Neuron (in vitro differentiated cells): ENCODE data around the gene MCC.
"Not testable (repeated sequence)": the region's sequence is repeated elsewhere in the genome, so short reads cannot be mapped to it uniquely, and the experiment has no call there.

ENCODE experiments used
- H2AFZ ChIP-seq: one replicate; pipeline ENCODE4 v1.6.1; 2013; ENCODE audit warnings: low read depth, mild to moderate bottlenecking, inconsistent platforms, low read length, moderate library complexity
- H3K27me3 ChIP-seq: one replicate; pipeline ENCODE4 v1.6.1; 2013; ENCODE audit warnings: low read length; ENCODE audit not compliant: insufficient read depth
- H3K36me3 ChIP-seq: one replicate; pipeline ENCODE4 v1.6.1; 2013; ENCODE audit warnings: low read length; ENCODE audit not compliant: insufficient read depth
- H3K4me1 ChIP-seq: one replicate; pipeline ENCODE4 v1.6.1; 2013; ENCODE audit warnings: low read length; ENCODE audit not compliant: insufficient read depth
- H3K4me3 ChIP-seq: 2 replicates; pipeline ENCODE4 v1.5.1; 2013; ENCODE audit warnings: mild to moderate bottlenecking, low read length, moderate library complexity
- H3K9me3 ChIP-seq: one replicate; pipeline ENCODE4 v1.6.1; 2013; ENCODE audit warnings: low read length

Gene MCC

DNA sequence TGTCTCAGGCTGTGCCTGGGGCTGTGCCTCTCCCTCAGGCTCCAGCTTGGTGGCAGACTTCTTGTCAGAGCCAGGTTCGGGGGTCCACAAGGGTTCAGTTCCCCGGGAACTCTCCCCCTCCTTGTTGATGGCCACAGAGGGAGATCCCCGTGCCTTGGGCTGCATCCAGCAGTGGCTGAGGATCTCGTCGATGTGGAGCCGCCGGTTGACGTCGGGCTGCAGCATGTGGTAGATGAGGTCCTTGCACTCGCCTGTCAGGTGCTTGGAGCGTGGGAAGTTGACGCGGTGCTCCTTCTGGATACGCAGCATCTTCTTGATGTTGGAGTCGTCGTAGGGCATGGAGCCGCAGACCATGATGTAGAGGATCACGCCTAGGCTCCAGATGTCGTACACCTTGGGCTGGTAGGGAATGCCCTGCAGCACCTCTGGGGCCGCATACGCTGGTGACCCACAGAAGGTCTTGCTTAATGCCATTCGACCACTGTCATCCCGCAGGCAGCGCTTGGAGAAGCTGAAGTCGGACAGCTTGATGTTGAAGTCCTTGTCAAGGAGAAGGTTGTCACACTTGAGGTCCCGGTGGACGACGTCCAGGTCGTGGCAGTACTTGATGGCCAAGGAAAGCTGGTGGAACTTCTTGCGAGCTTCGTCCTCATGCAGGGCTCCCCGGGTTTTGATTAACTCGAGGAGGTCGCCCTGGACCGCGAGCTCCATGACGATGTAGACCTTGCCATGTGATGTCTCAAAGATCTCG lies 54.2 kb downstream of the MCC start:
- Histone ChIP-seq H3K36me3 (no peaks in the 10 kb centered on the region), H2AFZ (no peak overlapping the region), H3K27me3 (no peaks in the 10 kb centered on the region), H3K4me3 (no peak overlapping the region), H3K4me1 (no peaks in the 10 kb centered on the region), H3K9me3 (peaks cover 3% of the 10 kb centered on the region)

DNA sequence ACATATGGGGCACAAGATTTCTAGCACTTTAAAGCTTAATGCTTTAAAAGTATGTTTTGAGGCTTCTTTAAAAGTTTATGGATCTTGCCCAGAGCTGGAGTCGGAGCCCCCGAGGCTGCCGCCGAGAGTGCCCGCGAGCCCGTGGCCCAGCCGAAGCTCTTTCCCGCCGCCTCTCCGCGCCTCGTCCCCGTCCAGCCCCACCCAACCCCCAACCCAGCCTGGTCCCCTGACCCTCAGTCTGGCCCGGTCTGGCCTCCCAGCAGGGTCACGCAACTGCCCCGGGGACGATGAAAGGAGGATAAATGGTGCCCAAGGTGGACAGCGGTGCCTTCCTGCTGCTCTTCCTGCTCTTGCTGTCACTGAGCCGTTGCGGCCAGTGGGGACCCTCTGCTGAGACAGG lies 55.2 kb downstream of the MCC start:
- H3K27me3 ChIP-seq: no peaks in the 10 kb centered on the region
- no peaks in the 10 kb centered on the region for H3K36me3 ChIP-seq
- no peak overlapping the region for H2AFZ ChIP-seq
- H3K4me1 ChIP-seq: no peaks in the 10 kb centered on the region
- H3K4me3 ChIP-seq: no peak overlapping the region
- H3K9me3 ChIP-seq: peaks cover 3% of the 10 kb centered on the region

DNA sequence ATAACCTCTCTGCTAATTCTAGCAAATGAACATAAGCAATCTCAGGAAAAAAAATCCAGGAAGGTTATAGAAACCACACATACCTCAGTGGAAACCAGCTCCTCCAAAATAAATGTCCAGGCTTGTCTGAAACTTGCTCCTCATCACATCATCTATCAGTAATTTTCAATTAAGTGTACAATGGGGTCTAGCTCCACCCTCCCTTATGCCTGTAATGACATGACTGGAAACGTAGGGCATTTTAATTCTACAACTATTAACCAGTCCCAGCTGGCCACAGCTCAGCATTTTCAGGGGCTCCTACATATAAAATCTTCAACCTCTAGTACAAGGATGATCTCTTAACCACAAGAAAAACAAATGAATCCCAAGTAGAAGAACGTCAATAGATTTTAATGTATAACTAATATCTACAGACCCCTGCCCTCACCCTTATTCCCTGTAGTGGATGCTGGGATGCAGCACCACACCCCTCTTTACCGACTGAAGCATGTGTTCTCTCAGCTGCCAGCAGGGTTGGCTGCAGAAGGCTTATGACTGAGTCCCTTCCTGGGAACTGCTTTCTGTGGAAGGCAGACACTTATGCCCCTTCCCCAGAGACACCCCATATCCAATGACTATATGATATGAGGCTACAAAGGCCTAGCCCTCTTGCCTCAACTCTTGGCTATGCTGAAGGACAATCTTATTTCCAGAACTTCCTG lies 60.2 kb downstream of the MCC start:
- Histone ChIP-seq H3K4me3 (no peak overlapping the region), H3K27me3 (no peaks in the 10 kb centered on the region), H3K4me1 (no peaks in the 10 kb centered on the region), H3K36me3 (no peaks in the 10 kb centered on the region), H2AFZ (no peak overlapping the region), H3K9me3 (no peaks in the 10 kb centered on the region)

DNA sequence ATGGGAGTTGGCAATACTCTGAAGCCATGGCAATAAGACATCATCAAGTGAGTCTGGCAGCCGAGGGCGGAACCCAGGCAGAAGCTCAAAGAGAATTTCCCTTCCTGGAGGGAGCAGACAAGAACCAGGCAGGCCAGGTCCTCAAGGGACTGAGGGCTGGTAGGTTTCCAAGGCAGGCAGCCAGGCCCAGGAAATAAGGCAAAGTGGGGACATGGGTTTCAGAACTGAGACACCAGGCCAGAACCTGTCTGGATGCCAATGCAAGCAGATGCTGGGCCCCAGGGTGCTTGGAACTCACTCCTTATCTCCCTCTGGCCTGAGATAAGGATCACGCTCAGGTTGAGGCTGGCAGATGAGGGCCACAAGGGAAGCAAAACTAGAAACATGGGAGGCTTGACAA lies 62.3 kb downstream of the MCC start:
- Histone ChIP-seq H2AFZ (no peak overlapping the region), H3K4me3 (no peak overlapping the region), H3K4me1 (peaks cover 3% of the 10 kb centered on the region), H3K9me3 (no peaks in the 10 kb centered on the region), H3K36me3 (no peaks in the 10 kb centered on the region), H3K27me3 (no peaks in the 10 kb centered on the region)

GRCh38 chr5:113421693-113422092 lies 66.6 kb downstream of the MCC start:
- no peak overlapping the region for H3K4me3 ChIP-seq

GRCh38 chr5:113405530-113405929 lies 82.7 kb downstream of the MCC start:
- peaks cover 15% of the 10 kb centered on the region for H3K4me1 ChIP-seq
- H3K4me3 ChIP-seq: no peak overlapping the region
- no peaks in the 10 kb centered on the region for H3K36me3 ChIP-seq
- H3K9me3 ChIP-seq: no peaks in the 10 kb centered on the region
- H3K27me3 ChIP-seq: no peaks in the 10 kb centered on the region
- H2AFZ ChIP-seq: no peak overlapping the region

More at GRCh38 chr5:113421693-113422092, 66.6 kb downstream of the MCC start:
- Histone ChIP-seq H2AFZ (no peak overlapping the region), H3K4me1 (peaks cover 3% of the 10 kb centered on the region), H3K27me3 (no peaks in the 10 kb centered on the region), H3K9me3 (no peaks in the 10 kb centered on the region), H3K36me3 (no peaks in the 10 kb centered on the region)

DNA sequence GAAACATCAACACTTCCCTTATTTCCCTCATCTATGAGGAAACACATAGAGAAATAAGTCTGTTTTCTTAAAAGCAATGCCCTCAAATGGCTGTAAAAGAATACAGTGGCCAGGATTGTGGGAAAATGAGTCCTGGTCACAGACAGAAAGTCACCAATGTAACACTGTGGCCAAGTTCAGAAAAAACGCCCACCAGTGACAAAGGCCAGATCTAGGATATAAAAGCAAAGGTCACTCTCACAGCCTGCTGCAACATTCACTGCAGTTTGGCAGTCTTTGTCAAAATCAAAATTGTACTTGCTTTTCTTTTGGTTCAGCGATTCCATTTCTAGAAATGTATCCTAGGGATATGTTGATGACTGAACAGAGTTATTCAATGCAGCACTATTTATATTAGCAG lies 84.0 kb downstream of the MCC start:
- no peak overlapping the region for H3K4me3 ChIP-seq
- no peaks in the 10 kb centered on the region for H3K27me3 ChIP-seq
- no peaks in the 10 kb centered on the region for H3K9me3 ChIP-seq
- H3K36me3 ChIP-seq: no peaks in the 10 kb centered on the region
- no peak overlapping the region for H2AFZ ChIP-seq
- peaks cover 15% of the 10 kb centered on the region for H3K4me1 ChIP-seq

DNA sequence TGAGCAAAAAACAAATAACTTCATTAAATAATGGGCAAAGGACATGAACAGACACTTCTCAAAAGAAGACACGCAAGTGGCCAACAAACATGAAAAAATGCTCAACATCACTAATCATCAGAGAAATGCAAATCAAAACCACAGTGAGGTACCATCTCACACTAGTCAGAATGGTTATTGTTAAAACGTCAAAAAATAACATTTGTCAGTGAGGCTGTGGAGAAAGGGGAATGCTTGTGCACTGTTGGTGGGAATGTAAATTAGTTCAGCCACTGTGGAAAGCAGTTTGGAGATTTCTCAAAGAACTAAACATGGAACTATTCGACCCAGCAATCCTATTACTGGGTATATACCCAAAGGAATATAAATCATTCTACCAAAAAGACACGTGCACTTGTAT lies 90.3 kb downstream of the MCC start:
- H3K9me3 ChIP-seq, H3K36me3 ChIP-seq, H3K27me3 ChIP-seq, H3K4me1 ChIP-seq, H3K4me3 ChIP-seq, H2AFZ ChIP-seq: not testable (repeated sequence)

GRCh38 chr5:113397046-113397445 lies 91.2 kb downstream of the MCC start:
- Histone ChIP-seq H3K4me1 (peaks cover 8% of the 10 kb centered on the region), H3K4me3 (no peak overlapping the region), H2AFZ (no peak overlapping the region), H3K36me3 (no peaks in the 10 kb centered on the region), H3K9me3 (no peaks in the 10 kb centered on the region), H3K27me3 (no peaks in the 10 kb centered on the region)

DNA sequence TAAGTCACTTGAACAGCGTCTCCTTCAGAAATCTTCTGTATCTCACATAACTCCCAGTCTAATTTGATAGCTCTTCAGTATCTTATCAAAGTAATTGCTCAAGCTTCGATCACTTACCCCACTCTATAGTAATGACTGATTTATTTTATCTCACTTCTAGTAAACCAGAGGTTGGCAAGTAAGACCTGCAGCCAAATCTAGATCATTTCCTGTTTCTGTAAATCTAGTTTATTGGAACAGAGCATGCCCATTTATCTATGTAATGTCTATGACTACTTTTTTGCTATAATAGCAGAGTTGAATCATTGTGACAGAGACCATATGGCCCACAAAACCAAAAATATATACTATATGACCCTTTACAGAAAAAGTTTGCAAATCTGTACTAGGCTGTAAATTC lies 93.6 kb downstream of the MCC start:
- H3K9me3 ChIP-seq: no peaks in the 10 kb centered on the region
- no peak overlapping the region for H3K4me3 ChIP-seq
- no peaks in the 10 kb centered on the region for H3K36me3 ChIP-seq
- H3K4me1 ChIP-seq: peaks cover 8% of the 10 kb centered on the region
- H2AFZ ChIP-seq: no peak overlapping the region
- no peaks in the 10 kb centered on the region for H3K27me3 ChIP-seq

- Histone ChIP-seq H3K36me3 (no peaks in the 10 kb centered on the region), H2AFZ (no peak overlapping the region), H3K9me3 (no peaks in the 10 kb centered on the region), H3K4me3 (no peak overlapping the region), H3K27me3 (no peaks in the 10 kb centered on the region), H3K4me1 (no peaks in the 10 kb centered on the region)
Measured at GRCh38 chr5:113390224-113390623, 98.0 kb downstream of the MCC start.

DNA sequence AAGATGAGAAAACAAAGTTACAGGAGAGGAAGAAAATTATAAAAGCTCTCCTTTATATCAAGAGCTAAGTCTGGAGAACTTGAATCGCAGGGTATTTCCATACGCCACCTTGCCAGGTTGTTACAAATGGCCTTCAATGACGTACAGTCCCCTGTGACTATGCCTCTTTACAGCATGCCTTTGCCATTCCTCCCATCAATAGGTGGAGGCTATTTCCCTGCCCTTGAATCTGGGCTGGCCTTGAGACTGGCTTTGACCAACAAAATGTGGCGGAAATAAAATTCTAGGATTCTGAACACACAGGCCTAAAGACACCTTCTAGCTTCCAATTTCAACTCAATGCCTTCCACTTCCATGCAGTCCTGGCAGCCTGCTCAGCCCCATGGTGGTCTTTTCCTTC lies 99.1 kb downstream of the MCC start:
- Histone ChIP-seq H3K4me3 (no peak overlapping the region), H3K36me3 (no peaks in the 10 kb centered on the region), H3K4me1 (no peaks in the 10 kb centered on the region), H3K9me3 (no peaks in the 10 kb centered on the region), H2AFZ (no peak overlapping the region), H3K27me3 (no peaks in the 10 kb centered on the region)

GRCh38 chr5:113387844-113388243 lies 100.4 kb downstream of the MCC start:
- H3K4me3 ChIP-seq: no peak overlapping the region
- H3K4me1 ChIP-seq: no peaks in the 10 kb centered on the region
- H3K27me3 ChIP-seq: no peaks in the 10 kb centered on the region
- H2AFZ ChIP-seq: no peak overlapping the region
- no peaks in the 10 kb centered on the region for H3K9me3 ChIP-seq
- H3K36me3 ChIP-seq: no peaks in the 10 kb centered on the region
